ENCODE data around the gene CAPN2.

GRCh38 chr1:223752721-223753515 is 40.6 kb downstream of the CAPN2 start:
- TF ChIP-seq SUZ12 (IDR thresholded peaks at IDR 0.05; ENCODE audit: extremely low read depth, insufficient read depth, insufficient read length) (no peak), ZNF274 (IDR thresholded peaks at IDR 0.05; ENCODE audit: low read depth, low read length) (no peak)

All from NT2/D1 (cell line).